NCI-H2227 (cell line): ENCODE measurements around the gene CHSY1.

Experiments used
- DNase-seq: peaks from one replicate; lab custom pipeline; 2025; ENCODE audit not compliant: unreplicated experiment; lab: John Stamatoyannopoulos, UW

The CHSY1 gene

GRCh38 chr15:101173233-101174119 is 78.4 kb downstream of the CHSY1 start:
- DNase-seq = no peak

- peak; percentile 6 for DNase-seq
These were observed 79.3 kb downstream of the CHSY1 start for GRCh38 chr15:101172501-101173071.

GRCh38 chr15:101171954-101172353 is 79.9 kb downstream of the CHSY1 start:
- DNase-seq = no peak

- no peak for DNase-seq
These were observed 81.1 kb downstream of the CHSY1 start for GRCh38 chr15:101170568-101171350.

GRCh38 chr15:101169495-101170071 is 82.3 kb downstream of the CHSY1 start:
- DNase-seq = no peak

- no peak for DNase-seq
These were observed 82.9 kb downstream of the CHSY1 start for GRCh38 chr15:101168898-101169494.

- DNase-seq = no peak
These were observed 83.4 kb downstream of the CHSY1 start for GRCh38 chr15:101168463-101168824.

- DNase-seq = no peak
These were observed 83.9 kb downstream of the CHSY1 start for GRCh38 chr15:101167753-101168462.

- DNase-seq = no peak
These were observed 84.5 kb downstream of the CHSY1 start for GRCh38 chr15:101167411-101167752.

GRCh38 chr15:101165905-101166471 is 85.9 kb downstream of the CHSY1 start:
- no peak for DNase-seq

GRCh38 chr15:101162701-101163483 is 89.0 kb downstream of the CHSY1 start:
- no peak for DNase-seq

- DNase-seq = no peak
These were observed 90.2 kb downstream of the CHSY1 start for GRCh38 chr15:101161656-101162055.

- no peak for DNase-seq
These were observed 91.7 kb downstream of the CHSY1 start for GRCh38 chr15:101159936-101160815.

- no peak for DNase-seq
These were observed 92.5 kb downstream of the CHSY1 start for GRCh38 chr15:101159096-101159935.

GRCh38 chr15:101158166-101159095 is 93.4 kb downstream of the CHSY1 start:
- no peak for DNase-seq

- DNase-seq = no peak
These were observed 94.1 kb downstream of the CHSY1 start for GRCh38 chr15:101157721-101158120.
